GM12878 (cell line): Measurements from ENCODE around the gene JAKMIP1. TPM values are rescaled to one million over a fixed set of nuclear protein-coding genes. Genes with fewer than 3 reads are reported as not detected.

Experiments
- ATAC-seq: fragments of 200-7000 bp; cut with Tn5 transposase; 3 replicates; pipeline ENCODE4 v1.9.1; 2020; ENCODE audit warnings: mild to moderate bottlenecking, moderate library complexity
- BruUV-seq: library from RNA; stranded (reverse); fragments of 400-500 nt; replicated peaks from 2 replicates; lab custom pipeline; 2021; lab: Mats Ljungman, UMichigan
- CTCF ChIA-PET: fragments of 300-600 bp; sonication (Branson Sonifier 250); formaldehyde crosslinking; extraction: SDS; loops from one replicate; lab custom pipeline; 2021; ENCODE audit warnings: inconsistent platforms; lab: Yijun Ruan, JAX
- POLR2A ChIA-PET: fragments of 350-600 bp; formaldehyde crosslinking; extraction: SDS; loops from one replicate; lab custom pipeline; 2021; ENCODE audit warnings: inconsistent platforms; lab: Charles Lee
- RAD21 ChIA-PET: fragments of 300-600 bp; sonication (Branson Sonifier 250); formaldehyde crosslinking; loops from one replicate; lab custom pipeline; 2023; ENCODE audit warnings: antibody characterized with exemption; ENCODE audit not compliant: unreplicated experiment; lab: Charles Lee
- SMC1A ChIA-PET: fragments of 300-600 bp; sonication (Branson Sonifier 250); formaldehyde crosslinking; loops from one replicate; lab custom pipeline; 2023; ENCODE audit not compliant: unreplicated experiment, uncharacterized antibody; lab: Charles Lee
- DNase-seq: peaks from one replicate; pipeline ENCODE4 v3.0.0-alpha.2; 2011; ENCODE audit warnings: low read depth, low spot score
- FAIRE-seq: peaks from 3 replicates; lab custom pipeline; 2011; peaks lifted over from hg19 to GRCh38; lab: Jason Lieb, UNC
- H2AFZ ChIP-seq: 2 replicates; pipeline ENCODE4 v1.6.0; 2011; ENCODE audit warnings: low read depth, low read length, control low read depth; ENCODE audit not compliant: control insufficient read depth
- H3K27ac ChIP-seq: 2 replicates; pipeline ENCODE4 v1.5.1; 2011; ENCODE audit warnings: control low read depth; ENCODE audit not compliant: control insufficient read depth, insufficient read depth
- H3K27me3 ChIP-seq, 2 experiments: replicated peaks in 1 of 2; 2 replicates each; pipeline versions ENCODE4 v1.6.0 to v1.6.1; 2011; ENCODE audit warnings: low read length in 1 of 2; ENCODE audit not compliant: control insufficient read depth in 2 of 2, insufficient read depth in 2 of 2
- H3K36me3 ChIP-seq, 2 experiments: 2 replicates each; pipeline ENCODE4 v1.5.1; 2011; ENCODE audit warnings: low read length in 1 of 2; ENCODE audit not compliant: control insufficient read depth in 2 of 2, insufficient read depth in 2 of 2
- H3K4me1 ChIP-seq: 2 replicates; pipeline ENCODE4 v1.6.1; 2011; ENCODE audit warnings: mild to moderate bottlenecking, low read length, moderate library complexity, mixed read lengths; ENCODE audit not compliant: control insufficient read depth, insufficient read depth
- H3K4me2 ChIP-seq: 2 replicates; pipeline ENCODE4 v1.6.0; 2011; ENCODE audit warnings: control low read depth; ENCODE audit not compliant: control insufficient read depth, insufficient read depth
- H3K4me3 ChIP-seq: fragments of 200-600 bp; sonication (generic); 2 replicates; pipeline ENCODE4 v1.5.1; 2016
- H3K79me2 ChIP-seq: 2 replicates; pipeline ENCODE4 v1.6.0; 2011; ENCODE audit warnings: low read length; ENCODE audit not compliant: control insufficient read depth, insufficient read depth
- H3K9ac ChIP-seq: 2 replicates; pipeline ENCODE4 v1.8.0; 2011; ENCODE audit warnings: low read length, control low read depth, mixed read lengths; ENCODE audit not compliant: control insufficient read depth, insufficient read depth
- H3K9me3 ChIP-seq: replicated peaks from 3 replicates; pipeline ENCODE4 v1.5.1; 2011; ENCODE audit warnings: mild to moderate bottlenecking, low read length; ENCODE audit not compliant: control insufficient read depth, insufficient read depth
- H4K20me1 ChIP-seq: 2 replicates; pipeline ENCODE4 v1.6.0; 2011; ENCODE audit not compliant: control insufficient read depth, insufficient read depth
- CBFB ChIP-seq: IDR thresholded peaks from 2 replicates; pipeline ENCODE4 v1.6.1; 2016; ENCODE audit warnings: antibody characterized with exemption, low read depth
- CEBPB ChIP-seq, 2 experiments: fragments of 150-350 bp in 1 of 2; IDR thresholded peaks; 2 replicates each; pipeline ENCODE4 v1.6.1; 2012 to 2014; ENCODE audit warnings: low read depth in 2 of 2, low read length in 2 of 2, borderline replicate concordance in 1 of 2, inconsistent platforms in 1 of 2
- DPF2 ChIP-seq: fragments of 450-650 bp; IDR thresholded peaks from 2 replicates; pipeline ENCODE4 v1.6.1; 2017; ENCODE audit warnings: mild to moderate bottlenecking
- GABPA ChIP-seq: IDR thresholded peaks from 2 replicates; pipeline ENCODE4 v1.6.1; 2014; ENCODE audit warnings: antibody characterized with exemption, low read depth, mild to moderate bottlenecking, inconsistent platforms
- MEF2A ChIP-seq: IDR thresholded peaks from 2 replicates; pipeline ENCODE4 v1.6.1; 2011; ENCODE audit warnings: low read depth, mild to moderate bottlenecking, low read length, moderate library complexity; ENCODE audit not compliant: insufficient read depth
- SPI1 ChIP-seq: IDR thresholded peaks from 2 replicates; pipeline ENCODE4 v1.6.1; 2011; ENCODE audit warnings: low read depth, mild to moderate bottlenecking, low read length, moderate library complexity, borderline replicate concordance; ENCODE audit not compliant: insufficient read depth
- SUPT20H ChIP-seq: IDR thresholded peaks from 2 replicates; pipeline ENCODE4 v1.6.1; 2011; ENCODE audit warnings: low read depth, mild to moderate bottlenecking, low read length, moderate library complexity, borderline replicate concordance; ENCODE audit not compliant: control insufficient read depth
- WGBS: methylation state at CpG from one replicate; pipeline ENCODE4 v1.1.6; 2016; ENCODE audit warnings: low lambda C conversion rate; ENCODE audit not compliant: insufficient replicate concordance, insufficient coverage; ENCODE audit errors: missing lambda C conversion rate; 5-methylcytosine and 5-hydroxymethylcytosine counted together
- in situ Hi-C: fragments of 300-500 bp; cut with MboI; formaldehyde crosslinking; loops from 9 replicates; pipeline ENCODE4 v1.14.3; 2018; ENCODE audit warnings: mixed read lengths
- intact Hi-C: fragments of 100-400 bp; cut with micrococcal nuclease; formaldehyde crosslinking; loops from one replicate; pipeline ENCODE4 v1.14.2; 2022; ENCODE audit not compliant: unreplicated experiment
- polyA plus RNA-seq, 11 experiments: library from polyadenylated mRNA; depleted of rRNA in 4 of 11; unstranded in 6 of 11; stranded (reverse) in 5 of 11; fragments of >200 nt; fragmentation: Nextera tagmentation in 4 of 11; fragmentation: Illumina TruSeq in 1 of 11; extraction: Ambion mirVana in 4 of 11; extraction: Trizol in 1 of 11; gene quantifications; 1 replicate in 1 of 11; 2 replicates in 10 of 11; pipeline versions ENCODE4 v1.2.1 to v1.2.3, GENCODE V29; 2011 to 2016; ENCODE audit warnings: inconsistent platforms in 2 of 11, missing spikeins in 2 of 11, low read depth in 1 of 11
- total RNA-seq, 4 experiments: library from RNA; depleted of rRNA in 3 of 4; stranded (reverse); fragments of >200 nt in 3 of 4; fragmentation: Illumina TruSeq in 1 of 4; extraction: Trizol in 1 of 4; gene quantifications; 2 replicates each; pipeline versions ENCODE4 v1.2.1 to v1.2.3, GENCODE V29; 2013 to 2021
- TF ChIP-seq, protein P1 (sequence below): fragments of 150-350 bp; IDR thresholded peaks from 2 replicates; pipeline ENCODE4 v1.6.1; 2014; ENCODE audit warnings: mild to moderate bottlenecking, low read depth, low read length
- TF ChIP-seq, protein P2 (sequence below): fragments of 450-650 bp; IDR thresholded peaks from 2 replicates; pipeline ENCODE4 v1.6.1; 2014; ENCODE audit warnings: mild to moderate bottlenecking
- TF ChIP-seq, protein P3 (sequence below): fragments of 450-650 bp; IDR thresholded peaks from 2 replicates; pipeline ENCODE4 v1.6.1; 2017; ENCODE audit warnings: mild to moderate bottlenecking, moderate library complexity
- TF ChIP-seq, protein P4 (sequence below): fragments of 450-650 bp; IDR thresholded peaks from 2 replicates; pipeline ENCODE4 v1.6.1; 2016; ENCODE audit warnings: mild to moderate bottlenecking

JAKMIP1 gene
- total and polyA plus RNA-seq, 10 of the 15 experiments (the other 5 are each of a cell fraction or from before 2014, with no cell fraction given): 0.52 to 16.7 (median 12.3) TPM

DNA sequence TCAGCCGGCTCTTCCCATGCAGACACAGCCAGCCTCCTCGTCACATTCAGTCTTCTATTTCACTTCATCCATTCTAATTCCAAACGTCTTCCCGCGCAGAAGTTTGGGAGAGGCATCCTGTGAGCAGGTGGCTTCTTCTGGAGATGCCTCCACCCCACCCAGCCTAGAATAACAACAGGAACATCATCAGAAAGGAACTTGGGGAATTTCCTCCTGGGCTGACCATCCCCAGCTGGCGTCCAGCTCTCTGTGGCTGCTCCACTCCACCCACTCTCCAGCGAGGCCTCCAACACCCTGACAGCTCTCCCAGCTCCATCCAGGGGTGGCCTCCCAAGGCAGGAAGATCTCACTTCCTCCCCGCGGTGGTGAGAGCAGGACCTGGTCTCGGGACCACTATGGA is 176.6 kb downstream of the JAKMIP1 start (continued):
- no peak for TF ChIP-seq SPI1
- TF ChIP-seq, protein P1, sequence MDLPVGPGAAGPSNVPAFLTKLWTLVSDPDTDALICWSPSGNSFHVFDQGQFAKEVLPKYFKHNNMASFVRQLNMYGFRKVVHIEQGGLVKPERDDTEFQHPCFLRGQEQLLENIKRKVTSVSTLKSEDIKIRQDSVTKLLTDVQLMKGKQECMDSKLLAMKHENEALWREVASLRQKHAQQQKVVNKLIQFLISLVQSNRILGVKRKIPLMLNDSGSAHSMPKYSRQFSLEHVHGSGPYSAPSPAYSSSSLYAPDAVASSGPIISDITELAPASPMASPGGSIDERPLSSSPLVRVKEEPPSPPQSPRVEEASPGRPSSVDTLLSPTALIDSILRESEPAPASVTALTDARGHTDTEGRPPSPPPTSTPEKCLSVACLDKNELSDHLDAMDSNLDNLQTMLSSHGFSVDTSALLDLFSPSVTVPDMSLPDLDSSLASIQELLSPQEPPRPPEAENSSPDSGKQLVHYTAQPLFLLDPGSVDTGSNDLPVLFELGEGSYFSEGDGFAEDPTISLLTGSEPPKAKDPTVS: no peak
- TF ChIP-seq, protein P2, sequence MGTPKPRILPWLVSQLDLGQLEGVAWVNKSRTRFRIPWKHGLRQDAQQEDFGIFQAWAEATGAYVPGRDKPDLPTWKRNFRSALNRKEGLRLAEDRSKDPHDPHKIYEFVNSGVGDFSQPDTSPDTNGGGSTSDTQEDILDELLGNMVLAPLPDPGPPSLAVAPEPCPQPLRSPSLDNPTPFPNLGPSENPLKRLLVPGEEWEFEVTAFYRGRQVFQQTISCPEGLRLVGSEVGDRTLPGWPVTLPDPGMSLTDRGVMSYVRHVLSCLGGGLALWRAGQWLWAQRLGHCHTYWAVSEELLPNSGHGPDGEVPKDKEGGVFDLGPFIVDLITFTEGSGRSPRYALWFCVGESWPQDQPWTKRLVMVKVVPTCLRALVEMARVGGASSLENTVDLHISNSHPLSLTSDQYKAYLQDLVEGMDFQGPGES: no peak

DNA sequence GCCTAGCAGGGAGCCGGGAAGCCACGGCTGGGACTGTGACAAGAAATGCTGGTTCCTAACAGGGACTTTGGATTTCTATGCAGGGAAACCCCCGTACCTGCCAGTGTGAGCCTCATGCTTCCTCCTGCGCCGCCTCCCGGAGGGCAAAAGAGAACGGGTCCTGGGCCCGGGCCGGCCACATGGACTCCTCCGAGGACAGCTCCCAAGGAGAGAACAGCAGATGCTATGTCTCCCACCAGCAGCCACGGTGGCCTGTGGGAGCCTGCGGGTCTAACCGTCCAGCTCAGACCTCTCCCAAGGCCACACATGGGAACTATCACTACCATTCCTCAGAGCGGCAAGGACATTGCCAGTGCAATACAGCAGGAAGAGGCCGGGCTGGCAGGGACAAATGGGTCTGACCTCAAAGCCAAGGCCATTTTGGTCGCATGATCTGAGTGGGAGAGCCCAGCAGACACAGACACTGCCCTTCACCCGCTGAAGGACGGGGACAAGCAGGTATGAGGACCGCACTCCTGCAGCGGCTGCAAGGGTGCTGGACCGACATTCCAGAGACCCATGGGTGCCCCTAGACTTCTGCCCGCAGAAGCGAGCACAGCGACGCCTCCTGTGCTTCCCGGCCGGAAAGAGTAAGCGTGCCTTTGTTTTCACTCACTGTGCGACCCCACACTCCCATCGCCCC is 177.6 kb downstream of the JAKMIP1 start:
- RAD21 ChIA-PET: no interaction called here
- H3K27ac ChIP-seq: no peak overlapping the region
- ATAC-seq (no peak), FAIRE-seq (no peak), DNase-seq (no peak)
- H3K4me3 ChIP-seq: no peak overlapping the region
- H3K9me3 ChIP-seq: no peaks in the 10 kb centered on the region
- H4K20me1 ChIP-seq: no peaks in the 10 kb centered on the region
- no peak overlapping the region for H3K4me2 ChIP-seq
- CTCF ChIA-PET: interaction anchor here (1.2 to 2.0 kb wide), 3 partner anchors 24 to 210 kb away, joined by 3 to 6 read pairs (median 4); no protein-coding TSS in a partner anchor
- H3K9ac ChIP-seq: no peak overlapping the region
- in situ Hi-C loops: no loop called here
- no peaks in the 10 kb centered on the region for H3K4me1 ChIP-seq
- 50% methylated on average over 29 of the region's 30 CpGs for WGBS
- intact Hi-C loops: no loop called here
- H3K36me3 ChIP-seq: no peaks in the 10 kb centered on the region
- SMC1A ChIA-PET: no interaction called here
- H2AFZ ChIP-seq: no peak overlapping the region
- POLR2A ChIA-PET: no interaction called here
- H3K79me2 ChIP-seq: no peaks in the 10 kb centered on the region
- H3K27me3 ChIP-seq: no peaks in the 10 kb centered on the region; a peak in 1 of 4 replicates
- no TSS peak for BruUV-seq
- TF ChIP-seq GABPA (no peak), DPF2 (no peak), CEBPB (IDR thresholded peaks at IDR 0.05; ENCODE audit: borderline replicate concordance in 1 of 2, low read depth in 2 of 2, low read length in 2 of 2) (no peak), SUPT20H (no peak), CBFB (no peak), MEF2A (no peak)
- TF ChIP-seq, protein P3, sequence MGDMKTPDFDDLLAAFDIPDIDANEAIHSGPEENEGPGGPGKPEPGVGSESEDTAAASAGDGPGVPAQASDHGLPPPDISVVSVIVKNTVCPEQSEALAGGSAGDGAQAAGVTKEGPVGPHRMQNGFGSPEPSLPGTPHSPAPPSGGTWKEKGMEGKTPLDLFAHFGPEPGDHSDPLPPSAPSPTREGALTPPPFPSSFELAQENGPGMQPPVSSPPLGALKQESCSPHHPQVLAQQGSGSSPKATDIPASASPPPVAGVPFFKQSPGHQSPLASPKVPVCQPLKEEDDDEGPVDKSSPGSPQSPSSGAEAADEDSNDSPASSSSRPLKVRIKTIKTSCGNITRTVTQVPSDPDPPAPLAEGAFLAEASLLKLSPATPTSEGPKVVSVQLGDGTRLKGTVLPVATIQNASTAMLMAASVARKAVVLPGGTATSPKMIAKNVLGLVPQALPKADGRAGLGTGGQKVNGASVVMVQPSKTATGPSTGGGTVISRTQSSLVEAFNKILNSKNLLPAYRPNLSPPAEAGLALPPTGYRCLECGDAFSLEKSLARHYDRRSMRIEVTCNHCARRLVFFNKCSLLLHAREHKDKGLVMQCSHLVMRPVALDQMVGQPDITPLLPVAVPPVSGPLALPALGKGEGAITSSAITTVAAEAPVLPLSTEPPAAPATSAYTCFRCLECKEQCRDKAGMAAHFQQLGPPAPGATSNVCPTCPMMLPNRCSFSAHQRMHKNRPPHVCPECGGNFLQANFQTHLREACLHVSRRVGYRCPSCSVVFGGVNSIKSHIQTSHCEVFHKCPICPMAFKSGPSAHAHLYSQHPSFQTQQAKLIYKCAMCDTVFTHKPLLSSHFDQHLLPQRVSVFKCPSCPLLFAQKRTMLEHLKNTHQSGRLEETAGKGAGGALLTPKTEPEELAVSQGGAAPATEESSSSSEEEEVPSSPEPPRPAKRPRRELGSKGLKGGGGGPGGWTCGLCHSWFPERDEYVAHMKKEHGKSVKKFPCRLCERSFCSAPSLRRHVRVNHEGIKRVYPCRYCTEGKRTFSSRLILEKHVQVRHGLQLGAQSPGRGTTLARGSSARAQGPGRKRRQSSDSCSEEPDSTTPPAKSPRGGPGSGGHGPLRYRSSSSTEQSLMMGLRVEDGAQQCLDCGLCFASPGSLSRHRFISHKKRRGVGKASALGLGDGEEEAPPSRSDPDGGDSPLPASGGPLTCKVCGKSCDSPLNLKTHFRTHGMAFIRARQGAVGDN: no peak
- TF ChIP-seq, protein P4, sequence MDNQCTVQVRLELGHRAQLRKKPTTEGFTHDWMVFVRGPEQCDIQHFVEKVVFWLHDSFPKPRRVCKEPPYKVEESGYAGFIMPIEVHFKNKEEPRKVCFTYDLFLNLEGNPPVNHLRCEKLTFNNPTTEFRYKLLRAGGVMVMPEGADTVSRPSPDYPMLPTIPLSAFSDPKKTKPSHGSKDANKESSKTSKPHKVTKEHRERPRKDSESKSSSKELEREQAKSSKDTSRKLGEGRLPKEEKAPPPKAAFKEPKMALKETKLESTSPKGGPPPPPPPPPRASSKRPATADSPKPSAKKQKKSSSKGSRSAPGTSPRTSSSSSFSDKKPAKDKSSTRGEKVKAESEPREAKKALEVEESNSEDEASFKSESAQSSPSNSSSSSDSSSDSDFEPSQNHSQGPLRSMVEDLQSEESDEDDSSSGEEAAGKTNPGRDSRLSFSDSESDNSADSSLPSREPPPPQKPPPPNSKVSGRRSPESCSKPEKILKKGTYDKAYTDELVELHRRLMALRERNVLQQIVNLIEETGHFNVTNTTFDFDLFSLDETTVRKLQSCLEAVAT: no peak
